ENCODE results near the gene RAB1B.

The RAB1B gene

DNA sequence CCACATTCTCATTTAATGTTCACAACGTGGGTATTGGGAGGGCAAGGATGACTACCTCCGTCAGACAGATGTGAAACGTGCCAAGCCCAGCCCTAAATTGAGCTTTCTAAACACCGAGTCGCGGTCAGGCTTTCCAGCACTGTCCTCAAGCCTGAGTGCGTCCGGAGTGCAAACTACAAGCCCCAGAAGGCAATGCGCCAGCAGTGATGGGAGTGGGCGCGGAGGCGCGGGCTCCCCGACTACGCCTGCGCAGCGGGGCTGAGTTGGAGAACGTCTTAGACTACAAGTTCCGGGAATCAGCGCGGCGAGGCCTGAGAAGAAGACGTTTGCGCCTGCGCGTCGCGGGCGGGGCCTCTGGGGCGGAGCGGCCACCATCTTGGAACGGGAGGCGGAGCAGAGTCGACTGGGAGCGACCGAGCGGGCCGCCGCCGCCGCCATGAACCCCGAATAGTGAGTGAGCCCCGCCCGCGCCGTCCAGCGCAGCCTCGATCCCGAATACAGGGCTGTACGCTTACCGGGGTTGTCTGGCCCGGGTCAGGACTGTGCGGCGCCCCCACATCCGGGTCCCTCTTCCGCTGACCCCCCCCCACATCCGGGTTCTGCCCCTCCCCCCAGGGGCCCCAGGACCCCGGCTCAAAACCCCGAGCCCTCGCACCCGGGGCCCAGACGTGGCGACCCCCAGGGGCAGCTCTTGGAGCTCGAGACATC is at the start of gene RAB1B:
TSS of gene RAB1B (plus strand) at position 396 of the 708 bp plus-strand sequence. CDS start at position 437, 41 bp downstream.
- in situ Hi-C loops (cut with MboI; ENCODE audit: low sequenced_read_pairs): no loop called here

DNA sequence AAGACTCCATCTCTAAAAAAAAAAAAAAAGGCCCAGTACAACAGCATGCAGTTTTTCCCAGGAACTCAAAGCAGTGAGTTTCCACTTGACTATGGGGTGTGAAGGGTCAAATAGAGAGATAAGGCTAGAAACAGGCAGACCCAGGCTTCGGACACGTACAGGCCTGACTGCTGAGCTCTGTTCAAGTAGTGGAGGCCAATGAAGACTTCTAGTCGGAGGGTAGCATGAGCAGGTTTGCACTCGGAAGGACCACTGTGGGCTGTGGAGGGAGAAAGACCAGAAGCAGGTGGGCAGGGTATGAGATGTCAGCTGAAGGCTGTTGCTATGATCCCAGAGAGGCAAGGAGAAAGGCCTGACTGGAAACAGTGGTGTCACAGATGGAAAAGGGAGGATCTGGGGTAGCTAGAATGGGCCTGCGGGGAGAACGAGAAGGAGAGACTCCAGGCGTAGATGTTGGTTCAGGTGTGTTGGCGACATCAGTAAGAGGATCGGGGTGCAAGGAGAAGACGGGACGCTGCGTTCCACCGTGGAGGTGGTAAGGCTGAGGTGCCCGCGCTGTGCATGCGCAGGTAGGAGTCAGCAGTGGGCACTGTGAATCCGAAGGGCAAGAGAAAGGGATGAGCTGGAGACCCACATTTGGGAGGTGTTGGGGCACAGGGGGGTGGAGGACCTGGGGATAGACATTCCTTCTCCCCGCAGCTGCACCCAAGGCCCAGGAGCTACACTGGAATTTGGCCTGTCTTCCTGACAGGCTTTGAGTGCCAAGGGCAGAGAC is 49.4 kb upstream of the RAB1B start:
- in situ Hi-C loops (cut with MboI; ENCODE audit: low sequenced_read_pairs): no loop called here

DNA sequence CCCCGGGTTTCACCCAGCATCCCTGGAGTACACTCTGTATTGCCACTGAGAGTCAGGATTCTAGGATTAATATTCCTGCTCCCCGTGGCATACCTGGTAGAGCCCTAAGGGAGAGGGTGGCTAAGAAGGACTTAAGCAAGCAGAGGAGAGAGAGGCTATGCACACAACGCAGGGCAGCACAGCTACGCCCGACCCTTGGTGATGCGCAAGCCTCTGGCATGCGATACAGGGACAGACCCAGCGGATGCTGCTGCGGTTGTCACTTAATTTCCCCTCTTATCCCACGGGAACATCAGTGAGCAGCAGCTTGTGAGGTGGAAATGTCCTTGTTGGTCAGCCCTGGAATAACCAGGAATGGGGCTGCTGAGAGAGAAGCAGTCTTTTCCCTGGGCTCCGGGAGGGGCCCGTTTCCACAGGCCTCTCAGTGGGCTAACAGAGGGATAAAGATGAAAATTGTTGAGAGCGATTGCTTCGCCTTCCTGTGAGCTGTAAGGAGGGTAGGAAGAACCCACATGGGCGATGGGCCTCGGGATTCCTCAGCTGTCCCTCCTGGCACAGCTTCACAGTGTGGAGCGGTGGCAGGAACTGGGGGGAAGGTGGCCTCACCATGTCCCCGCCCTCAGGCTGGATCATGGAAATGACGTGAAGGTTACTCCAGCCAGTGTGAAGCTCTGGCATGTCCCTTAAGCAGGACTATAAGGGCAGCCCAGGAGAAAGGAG is 48.4 kb upstream of the RAB1B start:
- in situ Hi-C loops (cut with MboI; ENCODE audit: low sequenced_read_pairs): no loop called here

DNA sequence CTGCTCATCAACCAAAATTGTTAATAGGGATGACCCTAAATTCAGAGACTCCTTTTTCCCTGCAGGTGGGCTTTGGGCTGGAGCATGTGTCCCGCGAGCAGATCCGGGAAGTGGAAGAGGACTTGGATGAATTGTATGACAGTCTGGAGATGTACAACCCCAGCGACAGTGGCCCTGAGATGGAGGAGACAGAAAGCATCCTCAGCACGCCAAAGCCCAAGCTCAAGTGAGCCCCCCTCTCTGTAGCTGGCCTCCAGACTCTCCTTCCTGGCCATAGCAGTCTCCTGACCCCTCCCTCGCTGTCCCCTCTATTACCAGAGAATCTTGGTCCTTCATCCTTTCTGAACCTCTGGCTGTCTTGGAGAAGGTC is 47.9 kb upstream of the RAB1B start:
- in situ Hi-C loops (cut with MboI; ENCODE audit: low sequenced_read_pairs): no loop called here

DNA sequence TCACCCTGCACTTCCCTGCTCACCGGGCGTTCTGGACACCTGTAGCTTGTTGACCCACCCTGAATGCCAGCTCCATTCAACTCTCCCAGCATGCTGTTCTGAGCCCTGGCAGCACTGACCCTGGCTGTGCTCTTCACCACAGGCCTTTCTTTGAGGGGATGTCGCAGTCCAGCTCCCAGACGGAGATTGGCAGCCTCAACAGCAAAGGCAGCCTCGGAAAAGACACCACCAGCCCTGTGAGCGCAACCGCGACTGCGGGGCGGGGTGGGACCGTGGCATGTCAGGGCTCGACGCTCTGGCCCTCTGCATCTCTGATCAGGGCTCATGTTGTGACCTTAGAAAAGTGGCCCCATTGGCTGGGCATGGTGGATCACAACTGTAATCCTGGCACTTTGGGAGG is 47.4 kb upstream of the RAB1B start:
- in situ Hi-C loops (cut with MboI; ENCODE audit: low sequenced_read_pairs): no loop called here

DNA sequence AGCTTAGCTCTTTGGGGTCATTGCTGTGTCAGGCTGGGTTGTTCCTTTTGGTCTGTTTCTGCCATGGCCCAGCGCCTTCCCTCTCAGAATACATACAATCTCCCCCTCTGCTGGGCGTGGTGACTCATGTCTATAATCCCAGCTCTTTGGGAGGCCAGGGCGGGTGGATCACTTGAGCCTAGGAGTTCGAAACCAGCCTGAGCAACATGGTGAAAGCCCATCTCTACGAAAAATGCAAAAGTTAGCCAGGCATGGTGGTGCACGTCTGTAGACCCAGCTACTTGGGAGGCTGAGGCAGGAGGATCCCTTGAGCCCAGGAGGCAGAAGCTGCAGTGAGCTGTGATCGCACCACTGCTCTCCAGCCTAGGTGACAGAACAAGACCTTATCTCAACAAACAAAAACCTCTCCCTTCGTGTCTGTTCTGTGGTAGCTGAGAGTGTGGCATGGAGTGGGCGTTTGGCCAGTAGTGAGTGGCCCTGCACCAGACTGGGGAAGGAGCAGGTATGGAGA is 46.7 kb upstream of the RAB1B start:
- in situ Hi-C loops (cut with MboI; ENCODE audit: low sequenced_read_pairs): no loop called here

DNA sequence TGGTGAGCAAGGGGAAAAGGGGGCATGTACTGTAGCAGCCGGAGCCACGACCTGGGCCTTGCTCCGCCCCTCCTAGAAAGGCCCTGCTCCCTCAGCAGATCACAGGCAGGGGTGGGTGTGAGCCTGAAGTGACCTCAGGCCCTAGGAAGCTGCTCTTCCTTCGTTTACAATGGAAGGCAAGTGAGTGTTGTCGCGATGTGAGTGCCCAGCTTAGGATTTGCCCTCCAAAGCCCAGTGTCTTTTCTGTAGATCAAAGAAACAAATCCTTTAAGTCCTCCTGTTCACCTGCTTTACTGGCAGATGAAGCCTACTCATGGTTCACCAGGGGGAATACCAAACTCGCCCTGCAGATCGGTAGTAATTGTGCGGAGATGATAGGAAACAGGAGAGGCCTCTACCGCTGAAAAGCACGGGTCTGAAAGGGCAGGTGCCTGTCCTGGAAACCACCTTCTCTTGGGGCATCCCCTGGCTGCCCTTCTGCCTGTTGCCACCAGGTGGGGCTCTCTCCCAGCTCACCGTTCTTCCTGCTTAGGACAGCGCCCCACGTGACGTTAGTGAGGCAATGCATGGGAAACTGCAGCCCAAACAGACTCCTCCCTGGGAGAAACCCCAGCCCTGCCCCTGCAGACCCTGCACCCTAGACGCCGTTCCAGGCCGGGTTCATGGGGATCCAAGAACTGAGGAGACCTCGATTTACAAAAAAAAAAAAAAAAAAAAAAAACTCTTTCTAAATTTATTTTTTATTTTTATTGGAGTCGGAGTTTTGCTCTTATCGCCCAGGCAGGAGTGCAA is 45.9 kb upstream of the RAB1B start:
- in situ Hi-C loops (cut with MboI; ENCODE audit: low sequenced_read_pairs): no loop called here

DNA sequence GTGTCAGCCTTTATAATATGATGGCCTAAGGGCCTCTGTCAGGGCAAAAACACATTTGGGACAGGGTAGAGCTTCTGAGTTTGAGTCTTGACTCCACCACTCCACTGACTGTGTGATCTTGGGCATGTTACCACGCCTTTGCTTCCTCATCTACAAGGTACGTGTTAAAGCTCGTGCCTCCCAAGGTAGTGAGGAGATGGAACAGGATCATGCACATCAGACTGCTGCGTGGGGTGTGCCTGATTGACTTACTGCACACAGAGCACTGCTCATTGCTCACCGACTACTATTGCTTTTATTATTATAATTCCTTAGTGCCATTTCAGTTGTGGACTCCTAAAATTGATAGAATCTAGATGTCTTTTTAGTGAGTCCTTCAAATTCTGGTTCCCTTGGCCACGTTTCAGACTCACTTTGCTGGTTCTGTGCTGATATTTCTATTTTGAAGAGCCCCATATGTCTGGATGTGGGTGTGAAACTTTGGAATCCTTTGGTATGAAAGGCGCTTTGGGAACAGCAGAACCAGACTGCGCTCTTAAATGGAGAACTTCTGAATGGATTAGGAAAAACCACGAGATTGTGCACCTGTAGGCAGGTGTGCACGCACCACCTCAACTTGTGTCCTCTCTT is 44.1 kb upstream of the RAB1B start:
- in situ Hi-C loops (cut with MboI; ENCODE audit: low sequenced_read_pairs): no loop called here

DNA sequence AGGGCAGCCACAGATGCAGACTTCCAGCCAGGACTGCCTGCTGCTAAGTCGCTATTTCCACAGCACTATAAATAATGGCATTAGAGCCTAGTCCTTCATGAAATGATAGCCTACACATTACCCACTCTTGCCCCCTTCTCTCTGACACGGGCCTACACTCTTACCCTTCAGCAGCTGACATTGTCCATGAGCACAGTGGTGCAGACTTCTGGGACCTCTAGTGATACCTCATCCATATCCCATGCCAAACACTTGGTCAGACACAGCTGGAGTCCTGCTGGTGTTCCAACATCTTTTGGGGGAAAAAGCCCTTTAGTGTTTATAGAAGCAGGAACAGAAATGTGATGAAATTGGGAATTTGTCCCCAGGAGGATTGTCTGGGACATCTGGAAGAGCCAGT is 43.4 kb upstream of the RAB1B start:
- in situ Hi-C loops (cut with MboI; ENCODE audit: low sequenced_read_pairs): no loop called here

DNA sequence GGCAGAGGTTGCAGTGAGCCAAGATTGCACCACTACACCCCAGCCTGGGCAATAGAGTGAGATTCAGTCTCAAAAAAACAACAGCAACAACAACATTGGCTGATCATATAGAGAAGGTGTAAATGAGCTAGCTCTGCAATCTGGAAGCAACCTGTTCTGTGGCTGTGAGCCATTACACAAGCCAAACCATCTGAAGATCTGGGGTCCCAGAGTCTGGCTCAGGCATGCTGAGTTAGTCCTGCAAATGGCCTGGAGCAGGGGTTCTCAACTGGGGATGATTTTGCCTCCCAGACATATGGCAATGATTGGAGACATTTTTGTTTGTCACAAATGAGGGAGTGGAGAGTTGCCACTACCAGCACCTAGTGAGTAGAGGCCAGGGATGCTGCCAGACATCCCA is 42.3 kb upstream of the RAB1B start:
- in situ Hi-C loops (cut with MboI; ENCODE audit: low sequenced_read_pairs): no loop called here

DNA sequence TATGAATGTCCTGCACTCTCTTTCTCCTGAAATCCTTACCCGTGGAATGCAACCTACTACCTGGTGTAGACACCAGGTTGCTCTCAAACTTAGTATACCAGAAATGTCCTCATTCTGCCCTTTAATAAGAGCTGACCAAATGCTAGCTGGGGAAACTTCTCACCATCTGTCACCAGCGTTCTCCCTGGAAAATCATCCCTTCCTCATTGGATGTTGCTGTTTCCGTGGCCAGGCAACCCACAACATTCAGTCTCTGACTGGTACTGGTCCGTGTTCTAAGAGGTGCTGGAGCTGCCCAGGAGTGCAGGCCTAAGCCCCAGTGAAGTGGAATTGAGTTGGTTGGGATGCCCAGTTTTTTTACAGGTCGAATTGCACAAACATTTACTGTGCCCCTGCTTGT is 40.7 kb upstream of the RAB1B start:
- in situ Hi-C loops (cut with MboI; ENCODE audit: low sequenced_read_pairs): no loop called here

DNA sequence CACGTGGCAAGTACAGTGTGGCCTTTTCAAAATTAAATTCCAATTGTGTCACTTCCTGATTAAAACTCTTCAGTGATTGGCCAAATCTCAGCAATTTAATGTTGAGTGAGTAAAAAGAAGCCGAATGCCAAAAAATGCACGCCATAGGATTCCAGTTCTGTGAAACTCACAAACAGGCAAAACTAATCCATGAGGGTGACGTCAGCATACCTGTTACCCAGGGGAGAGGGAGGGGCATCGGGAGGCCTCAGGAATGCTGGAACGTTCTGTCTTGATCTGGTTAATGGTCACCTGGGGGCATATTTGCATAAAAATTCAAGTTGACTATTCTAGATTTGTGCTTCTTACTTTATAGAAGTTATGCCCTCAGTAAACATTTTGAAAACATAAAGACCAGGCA is 39.9 kb upstream of the RAB1B start:
- in situ Hi-C loops (cut with MboI; ENCODE audit: low sequenced_read_pairs): no loop called here

DNA sequence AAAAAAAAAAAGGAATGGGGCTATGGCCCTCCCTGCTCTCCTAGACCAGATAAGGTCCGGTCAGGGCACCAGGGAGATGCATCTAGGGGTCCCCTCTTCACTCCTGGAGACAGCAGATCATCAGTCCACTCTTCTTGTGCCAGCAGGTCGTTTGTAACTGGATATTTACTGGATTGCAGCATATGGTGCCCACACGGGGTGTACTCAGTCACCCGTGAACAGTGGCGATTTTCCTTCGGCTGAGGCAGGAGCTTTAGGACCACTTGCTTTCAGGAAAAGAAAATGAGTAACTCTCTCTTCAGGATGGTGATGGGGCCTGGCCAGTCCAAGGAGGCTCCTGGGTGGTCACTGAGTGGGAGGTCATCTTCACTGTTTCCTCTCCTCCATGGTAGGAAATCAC is 38.3 kb upstream of the RAB1B start:
- in situ Hi-C loops (cut with MboI; ENCODE audit: low sequenced_read_pairs): no loop called here

DNA sequence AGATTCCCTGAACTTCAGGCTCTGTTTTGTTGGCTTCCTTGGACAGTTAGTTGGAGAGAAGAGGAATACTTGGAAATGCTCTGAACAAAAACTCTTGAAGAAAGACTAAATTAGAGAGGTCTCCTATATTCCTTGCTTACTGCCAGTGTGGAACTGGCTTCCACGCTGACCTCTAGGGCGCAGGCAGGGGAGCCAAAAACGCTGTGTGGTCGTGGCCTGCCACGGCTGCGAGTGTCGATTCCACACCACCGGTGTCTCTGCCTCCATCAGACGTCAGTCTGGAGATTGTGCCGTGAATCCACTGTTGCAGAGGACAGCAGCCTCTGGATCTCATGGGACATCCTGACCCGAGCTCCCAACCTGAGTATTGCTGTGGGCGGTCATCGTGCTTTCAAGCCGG is 37.5 kb upstream of the RAB1B start:
- in situ Hi-C loops (cut with MboI; ENCODE audit: low sequenced_read_pairs): no loop called here

DNA sequence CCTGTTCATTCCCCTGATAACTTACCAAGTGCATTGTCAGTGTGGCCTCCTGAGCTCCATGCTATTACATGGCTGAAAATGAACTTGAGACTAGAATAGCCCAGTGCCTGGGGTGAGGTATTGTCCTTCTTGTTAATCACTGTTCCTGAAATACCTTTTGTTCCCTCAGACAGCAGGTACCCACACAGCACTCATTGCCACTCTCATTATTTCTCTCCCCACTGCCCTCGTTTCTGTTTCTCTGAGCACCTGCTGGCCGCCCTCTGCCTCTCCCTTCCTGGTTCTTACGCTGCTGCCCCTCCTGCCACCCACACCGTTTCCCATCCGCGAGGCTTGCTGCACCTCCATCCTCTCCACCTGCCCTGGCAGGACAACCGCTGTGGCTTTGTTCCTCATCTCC is 36.9 kb upstream of the RAB1B start:
- in situ Hi-C loops (cut with MboI; ENCODE audit: low sequenced_read_pairs): no loop called here

DNA sequence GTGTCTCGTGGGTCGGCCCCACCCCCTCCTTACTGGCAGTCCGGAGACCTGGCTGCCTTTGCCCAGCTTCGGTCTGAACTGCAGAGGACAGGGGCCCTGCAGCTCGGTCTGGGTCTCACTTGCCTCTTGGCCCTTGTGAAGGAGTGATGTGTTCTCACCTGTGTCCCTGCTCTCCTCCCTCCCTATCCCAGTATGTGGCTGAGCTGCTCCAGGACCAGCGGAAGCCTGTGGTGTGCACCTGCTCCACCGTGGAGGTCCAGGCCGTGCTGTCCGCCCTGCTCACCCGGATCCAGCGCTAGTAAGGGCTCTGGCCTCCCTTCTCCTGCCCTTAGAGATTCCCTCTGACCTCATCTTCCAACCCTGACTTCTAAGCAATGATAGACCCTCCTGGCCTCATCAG is 35.7 kb upstream of the RAB1B start:
- in situ Hi-C loops (cut with MboI; ENCODE audit: low sequenced_read_pairs): no loop called here

DNA sequence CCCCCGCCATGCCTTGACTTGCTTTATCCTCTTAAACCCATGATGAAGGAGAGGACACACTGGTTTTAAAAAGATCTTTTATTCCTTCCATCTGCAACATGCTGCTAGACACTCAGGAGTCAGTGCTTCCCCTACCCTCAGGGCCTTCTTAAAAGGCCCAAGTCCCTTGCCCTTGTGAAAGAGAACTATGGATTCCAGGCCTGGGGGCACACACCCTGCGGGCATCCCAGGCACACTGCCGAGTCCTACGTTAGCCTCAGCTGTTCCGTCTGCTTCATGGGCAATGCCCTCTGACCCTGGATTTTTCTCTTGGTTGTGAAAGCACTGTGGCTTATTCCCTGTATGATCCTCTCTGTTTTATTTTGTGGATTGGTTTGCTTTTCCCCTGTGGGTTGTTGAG is 35.1 kb upstream of the RAB1B start:
- in situ Hi-C loops (cut with MboI; ENCODE audit: low sequenced_read_pairs): no loop called here

DNA sequence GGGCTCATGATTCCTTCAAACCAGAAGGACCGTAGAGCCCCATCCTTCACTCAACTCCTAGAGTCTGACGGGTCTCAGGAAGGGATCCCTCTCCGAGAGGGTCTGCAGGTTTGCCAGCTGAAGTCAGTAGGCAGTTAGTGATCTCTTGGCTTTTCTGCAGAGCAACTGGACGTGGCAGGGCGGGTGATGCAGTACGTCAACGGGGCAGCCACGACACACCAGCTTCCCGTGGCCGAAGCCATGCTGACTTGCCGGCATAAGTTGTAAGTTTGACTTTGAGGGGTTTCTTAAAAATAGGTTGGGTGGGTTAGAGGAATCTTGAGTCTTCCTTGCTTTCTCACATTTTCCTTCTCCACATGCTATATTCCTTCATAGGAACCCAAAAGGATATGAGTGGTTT is 33.3 kb upstream of the RAB1B start:
- in situ Hi-C loops (cut with MboI; ENCODE audit: low sequenced_read_pairs): no loop called here

DNA sequence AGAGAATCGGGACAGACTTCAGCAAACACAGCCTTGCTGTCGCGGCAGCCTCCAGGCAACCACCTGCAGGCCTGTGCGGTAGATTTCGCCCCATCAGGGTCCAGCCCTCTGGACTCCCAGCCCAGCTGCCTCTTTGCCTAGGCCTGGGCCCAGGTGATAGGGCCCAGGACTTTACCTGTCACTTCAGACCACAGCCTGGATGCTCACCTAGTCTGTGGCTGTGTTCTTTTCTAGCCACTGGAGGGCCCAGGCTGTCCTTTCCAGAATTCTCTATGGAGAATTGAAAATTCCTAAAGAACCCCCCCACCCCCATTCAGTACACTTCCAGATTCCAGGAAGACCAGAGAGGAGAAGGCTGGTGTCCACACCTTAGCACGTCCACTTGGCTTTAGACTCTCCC is 30.6 kb upstream of the RAB1B start:
- in situ Hi-C loops (cut with MboI; ENCODE audit: low sequenced_read_pairs): no loop called here

DNA sequence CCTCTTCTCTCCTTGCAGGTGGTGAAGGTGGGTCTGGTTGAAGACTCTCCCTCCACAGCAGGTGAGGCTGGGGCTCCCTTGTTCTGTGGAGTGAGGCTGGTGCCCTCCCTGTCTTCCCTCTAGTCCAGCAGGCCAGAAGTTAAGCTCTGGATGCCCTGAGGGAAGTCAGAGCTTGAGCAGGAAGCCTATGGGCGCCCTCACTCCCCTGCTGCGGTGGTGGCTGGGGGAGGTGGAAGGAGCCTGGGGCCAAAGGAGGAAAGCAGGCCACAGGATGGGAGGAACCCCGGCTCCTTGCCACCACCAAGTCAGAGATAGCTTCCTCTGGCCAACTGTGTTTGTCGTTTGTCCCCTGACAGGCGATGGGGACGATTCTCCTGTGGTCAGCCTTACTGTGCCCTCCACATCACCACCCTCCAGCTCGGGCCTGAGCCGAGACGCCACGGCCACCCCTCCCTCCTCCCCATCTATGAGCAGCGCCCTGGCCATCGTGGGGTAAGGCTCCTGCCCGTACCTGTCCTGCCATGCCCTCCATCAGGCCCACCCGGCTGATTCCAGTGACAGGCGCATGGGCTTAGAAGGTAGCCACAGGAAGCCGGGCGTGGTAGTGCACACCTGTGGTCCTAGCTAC is 29.5 kb upstream of the RAB1B start:
- in situ Hi-C loops (cut with MboI; ENCODE audit: low sequenced_read_pairs): no loop called here

Data from HL-60/S4 treated with phorbol 12-myristate 13-acetate at 8.2 ng/mL for 4 days and 3 days (cell line).